Activated naive CD4-positive, alpha-beta T cell treated with anti-CD3 and anti-CD28 coated beads, Interleukin-2, amount 10 ng/mL, durations not matched to agents 7 days and 5 days (primary cell): ENCODE measurements around the gene DNMT3A.

Experiments
- CTCF ChIA-PET: fragments of 350-600 bp; sonication (Branson Sonifier 250); formaldehyde crosslinking; loops from one replicate; lab custom pipeline; 2021; ENCODE audit warnings: antibody characterized with exemption; lab: Charles Lee
- DNase-seq: peaks from one replicate; pipeline ENCODE4 v3.0.0-alpha.2; 2020
- H3K27ac Mint-ChIP-seq: one replicate; pipeline ENCODE4 v1.8.0; 2021; ENCODE audit warnings: mild to moderate bottlenecking, moderate library complexity, mixed read lengths
- H3K27me3 Mint-ChIP-seq: one replicate; pipeline ENCODE4 v1.8.0; 2021; ENCODE audit warnings: mild to moderate bottlenecking, mixed read lengths
- H3K36me3 Mint-ChIP-seq: one replicate; pipeline ENCODE4 v1.8.0; 2021; ENCODE audit warnings: mixed read lengths
- H3K4me1 Mint-ChIP-seq: one replicate; pipeline ENCODE4 v1.8.0; 2021; ENCODE audit warnings: mixed read lengths
- H3K4me3 Mint-ChIP-seq: one replicate; pipeline ENCODE4 v1.8.0; 2021; ENCODE audit warnings: mild to moderate bottlenecking, moderate library complexity, mixed read lengths
- H3K9me3 Mint-ChIP-seq: one replicate; pipeline ENCODE4 v1.8.0; 2021; ENCODE audit warnings: mixed read lengths

The DNMT3A gene

DNA sequence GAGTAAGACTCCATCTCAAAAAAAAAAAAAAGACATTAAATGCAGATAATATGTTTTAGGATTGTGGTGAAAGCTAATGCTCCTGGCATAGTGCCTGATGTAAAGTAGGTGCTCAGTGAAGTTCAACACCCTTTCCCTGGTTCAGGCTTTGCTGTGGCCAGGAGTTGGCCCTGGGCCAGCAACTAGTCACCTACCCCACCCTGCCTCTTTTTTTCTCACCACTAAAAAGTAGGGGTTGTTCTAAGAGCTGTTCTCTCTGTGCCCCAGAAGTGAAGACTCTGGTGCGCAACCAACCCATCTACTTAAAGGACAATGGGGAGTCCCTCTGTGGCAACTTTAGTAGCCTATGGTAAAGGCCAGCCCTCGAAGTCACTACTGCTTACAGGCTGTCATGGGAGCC lies 75.9 kb downstream of the DNMT3A start:
- no peak for DNase-seq
- Mint-ChIP-seq H3K27me3 (no peaks in the 10 kb centered on the region), H3K4me3 (no peak overlapping the region), H3K27ac (peak overlapping the region; percentile 58), H3K4me1 (peaks cover 16% of the 10 kb centered on the region), H3K36me3 (peaks cover 49% of the 10 kb centered on the region), H3K9me3 (no peaks in the 10 kb centered on the region)
- CTCF ChIA-PET: no interaction called here

DNA sequence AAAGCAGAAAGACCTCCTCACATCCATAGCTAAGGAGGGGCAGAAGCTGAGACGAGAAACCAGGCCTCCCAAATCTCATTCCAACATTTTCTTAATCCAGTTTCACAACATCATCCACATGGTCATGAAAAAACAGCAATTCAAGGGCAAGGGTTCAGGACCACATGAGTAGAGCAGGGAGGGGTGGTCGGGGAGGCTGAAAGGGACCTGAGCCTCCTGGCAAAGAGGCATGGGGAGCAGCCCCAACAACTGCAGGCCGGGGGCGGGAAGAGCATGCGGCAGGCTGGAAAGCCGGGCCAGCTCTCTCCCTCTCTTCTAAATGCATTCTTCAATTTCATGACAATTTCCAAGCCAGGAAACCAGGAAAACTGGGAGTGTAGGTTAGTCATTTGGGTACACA lies 76.7 kb downstream of the DNMT3A start:
- peaks cover 19% of the 10 kb centered on the region for H3K4me1 Mint-ChIP-seq
- H3K27ac Mint-ChIP-seq: no peak overlapping the region
- DNase-seq: no peak
- peaks cover 47% of the 10 kb centered on the region for H3K36me3 Mint-ChIP-seq
- H3K4me3 Mint-ChIP-seq: no peak overlapping the region
- H3K9me3 Mint-ChIP-seq: no peaks in the 10 kb centered on the region
- H3K27me3 Mint-ChIP-seq: no peaks in the 10 kb centered on the region
- CTCF ChIA-PET: no interaction called here

DNA sequence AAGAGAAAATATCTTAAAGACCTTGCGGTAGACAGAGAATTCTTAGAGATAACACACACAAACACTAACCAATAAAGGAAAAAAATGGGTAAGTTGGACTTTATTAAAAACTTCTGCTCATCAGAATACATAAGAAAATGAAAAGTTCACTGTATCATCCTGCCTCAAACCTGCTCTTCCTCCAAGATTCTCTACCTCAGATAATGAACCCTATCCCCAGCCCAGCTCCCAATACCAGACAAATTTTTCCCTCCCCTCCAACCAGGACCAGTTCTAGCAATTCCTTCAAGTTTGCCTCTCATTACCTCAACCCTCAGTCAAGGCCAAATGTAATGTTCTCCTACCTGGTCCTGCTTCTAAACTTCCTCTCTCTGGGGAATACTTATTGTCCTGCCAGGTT lies 79.4 kb downstream of the DNMT3A start:
- Mint-ChIP-seq H3K27ac (no peak overlapping the region), H3K36me3 (peaks cover 39% of the 10 kb centered on the region), H3K27me3 (no peaks in the 10 kb centered on the region), H3K4me3 (no peak overlapping the region), H3K9me3 (no peaks in the 10 kb centered on the region), H3K4me1 (peaks cover 19% of the 10 kb centered on the region)
- CTCF ChIA-PET: interaction anchor here (1.6 kb wide), 1 partner anchor 11 kb away, joined by 8 read pairs; no protein-coding TSS in a partner anchor
- no peak for DNase-seq

DNA sequence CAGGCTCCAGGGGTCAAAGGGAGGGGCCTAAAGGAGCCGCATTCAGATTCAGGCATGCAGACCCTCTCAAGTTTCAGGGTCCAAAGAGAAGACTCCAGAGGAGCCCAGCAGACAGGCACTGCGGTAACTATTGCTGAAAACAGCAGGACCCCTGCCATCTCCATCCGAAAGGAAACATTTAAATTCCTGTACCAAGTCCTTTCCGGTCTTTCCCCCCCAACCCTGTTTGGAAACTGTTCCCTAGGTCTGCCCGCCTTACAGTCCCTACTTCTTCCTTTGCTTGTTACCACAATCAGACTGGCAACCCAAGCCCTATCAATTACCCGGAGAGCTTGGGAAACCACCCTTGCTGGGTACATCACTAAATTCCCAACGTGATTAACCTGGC lies 82.0 kb downstream of the DNMT3A start:
- Mint-ChIP-seq H3K27ac (peak overlapping the region; percentile 24), H3K27me3 (no peaks in the 10 kb centered on the region), H3K9me3 (no peaks in the 10 kb centered on the region), H3K4me3 (no peak overlapping the region), H3K4me1 (peaks cover 8% of the 10 kb centered on the region), H3K36me3 (peaks cover 42% of the 10 kb centered on the region)
- CTCF ChIA-PET: interaction anchor here (1.2 kb wide), 1 partner anchor 17 kb away, joined by 3 read pairs; no protein-coding TSS in a partner anchor
- no peak for DNase-seq

DNA sequence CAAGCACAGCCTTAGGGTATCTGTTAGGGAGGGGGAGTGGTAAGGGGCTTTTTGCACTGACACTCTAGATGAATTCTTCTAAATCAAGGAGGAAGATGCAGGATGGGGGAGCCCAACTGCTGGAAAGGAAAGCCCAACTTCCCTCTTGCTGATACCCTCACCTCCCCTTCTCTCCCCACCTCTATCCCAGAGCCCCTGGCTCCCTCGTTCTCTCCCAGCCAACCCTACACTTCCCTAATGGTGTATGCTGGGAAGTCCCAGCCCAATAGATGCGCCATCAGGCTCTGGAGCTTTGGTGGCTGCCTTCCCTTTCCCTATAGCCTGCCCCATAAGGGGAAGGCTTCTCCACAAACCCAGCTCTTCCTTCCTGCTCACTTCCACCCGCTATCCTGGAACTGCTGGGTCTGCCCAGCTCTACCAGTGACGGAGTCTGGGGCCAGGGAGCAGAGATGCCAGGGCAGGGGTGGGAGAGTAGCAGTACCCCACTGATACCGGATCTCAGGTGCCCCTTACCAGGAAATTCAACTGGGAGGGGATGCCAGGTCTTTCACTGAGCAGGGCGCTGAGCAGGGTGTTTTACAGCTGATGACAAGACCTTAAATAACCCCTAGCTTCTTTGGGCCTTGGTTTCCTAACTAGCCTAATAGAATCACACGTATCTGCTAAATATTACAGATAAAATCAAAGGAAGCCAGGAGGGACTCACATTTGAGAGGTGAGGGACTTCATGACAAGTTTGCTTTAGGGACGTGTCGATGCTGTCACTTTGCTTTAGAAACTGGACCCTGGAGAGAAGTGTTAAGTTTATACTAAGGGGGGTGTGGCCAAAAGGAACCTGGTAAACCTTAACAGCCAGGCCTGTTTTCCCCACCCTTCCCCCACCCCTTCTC lies 82.6 kb downstream of the DNMT3A start:
- no peak for DNase-seq
- CTCF ChIA-PET: interaction anchor here (0.9 kb wide), 1 partner anchor 9 kb away, joined by 3 read pairs; no protein-coding TSS in a partner anchor
- Mint-ChIP-seq H3K36me3 (peaks cover 48% of the 10 kb centered on the region), H3K4me3 (no peak overlapping the region), H3K27ac (peak overlapping the region; percentile 52), H3K27me3 (no peaks in the 10 kb centered on the region), H3K9me3 (no peaks in the 10 kb centered on the region), H3K4me1 (peaks cover 8% of the 10 kb centered on the region)

DNA sequence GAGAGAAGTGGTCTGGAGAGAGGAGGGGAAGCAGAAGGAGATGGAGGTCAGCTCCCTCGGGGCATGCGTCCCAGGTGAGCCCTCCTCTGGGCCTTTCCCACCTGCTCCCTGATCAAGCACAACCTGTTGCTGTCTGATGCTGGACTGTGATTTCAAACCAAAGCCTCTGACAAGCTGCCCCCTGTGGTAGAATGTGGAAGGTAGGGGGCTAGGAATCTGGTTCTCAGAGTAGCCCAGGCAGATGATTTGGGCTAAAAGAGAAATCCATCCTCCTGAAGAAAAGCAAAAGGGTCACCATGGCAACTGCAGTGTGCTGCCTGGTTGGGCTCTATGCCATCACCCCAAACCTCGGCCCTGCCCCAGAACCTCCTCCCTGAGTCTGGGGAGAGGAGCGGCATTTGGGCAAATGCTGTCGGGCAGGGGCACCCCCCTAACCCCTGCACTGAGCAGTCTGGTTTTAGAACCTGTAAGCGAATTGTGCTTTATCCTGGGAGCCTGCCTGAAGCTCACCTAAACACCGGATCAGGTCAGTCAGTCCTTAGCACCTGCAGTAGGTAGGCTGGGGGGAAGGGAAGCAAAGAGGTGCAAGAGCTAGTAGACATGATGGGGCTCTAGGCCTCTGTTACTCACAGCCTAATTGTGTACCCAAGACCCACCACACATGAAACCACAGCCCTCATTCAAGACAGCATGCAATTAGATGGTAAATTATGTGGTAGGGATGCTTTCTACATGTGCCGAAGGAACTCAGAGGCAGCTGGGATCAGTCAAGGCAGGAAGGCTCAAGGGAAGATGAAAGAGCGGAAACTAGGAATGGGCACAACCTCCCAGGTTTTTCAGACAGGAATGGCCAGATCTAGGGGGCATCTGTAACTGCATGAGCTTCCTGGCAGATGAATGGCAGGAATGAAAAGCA lies 83.5 kb downstream of the DNMT3A start:
- H3K9me3 Mint-ChIP-seq: no peaks in the 10 kb centered on the region
- no peak overlapping the region for H3K4me3 Mint-ChIP-seq
- peak overlapping the region; percentile 52 for H3K27ac Mint-ChIP-seq
- H3K36me3 Mint-ChIP-seq: peaks cover 45% of the 10 kb centered on the region
- CTCF ChIA-PET: interaction anchor here (0.9 kb wide), 1 partner anchor 9 kb away, joined by 3 read pairs; no protein-coding TSS in a partner anchor
- H3K4me1 Mint-ChIP-seq: peaks cover 9% of the 10 kb centered on the region
- no peak for DNase-seq
- H3K27me3 Mint-ChIP-seq: no peaks in the 10 kb centered on the region

DNA sequence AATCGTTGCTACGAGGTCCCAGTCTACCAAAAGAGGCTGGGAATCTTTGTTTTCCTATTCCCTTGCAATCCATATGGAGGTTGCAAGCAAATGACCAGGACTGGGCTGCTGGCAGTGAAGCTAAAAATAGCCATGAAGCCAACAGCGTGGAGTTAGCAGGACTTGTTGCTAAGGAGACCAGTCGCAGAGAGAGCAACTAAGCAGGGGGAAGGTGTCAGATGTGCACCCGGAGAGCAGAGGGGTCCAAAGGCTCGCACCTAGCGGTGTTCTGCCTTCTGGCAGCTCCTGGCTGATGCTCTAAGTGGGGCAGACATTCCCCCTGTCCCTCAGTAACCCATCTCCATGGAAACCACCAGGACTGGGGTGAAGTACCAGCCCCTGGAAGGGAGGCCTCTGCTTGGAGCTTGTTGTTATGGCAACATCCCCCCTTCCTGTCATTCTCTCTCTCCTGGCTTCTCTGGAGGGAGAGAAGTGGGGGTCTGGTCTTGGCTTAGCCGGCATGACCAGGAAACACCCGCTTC lies 84.6 kb downstream of the DNMT3A start:
- Mint-ChIP-seq H3K27ac (peak overlapping the region; percentile 30), H3K4me1 (peaks cover 16% of the 10 kb centered on the region), H3K9me3 (no peaks in the 10 kb centered on the region), H3K36me3 (peaks cover 41% of the 10 kb centered on the region), H3K27me3 (no peaks in the 10 kb centered on the region), H3K4me3 (no peak overlapping the region)
- CTCF ChIA-PET: no interaction called here
- DNase-seq: no peak

DNA sequence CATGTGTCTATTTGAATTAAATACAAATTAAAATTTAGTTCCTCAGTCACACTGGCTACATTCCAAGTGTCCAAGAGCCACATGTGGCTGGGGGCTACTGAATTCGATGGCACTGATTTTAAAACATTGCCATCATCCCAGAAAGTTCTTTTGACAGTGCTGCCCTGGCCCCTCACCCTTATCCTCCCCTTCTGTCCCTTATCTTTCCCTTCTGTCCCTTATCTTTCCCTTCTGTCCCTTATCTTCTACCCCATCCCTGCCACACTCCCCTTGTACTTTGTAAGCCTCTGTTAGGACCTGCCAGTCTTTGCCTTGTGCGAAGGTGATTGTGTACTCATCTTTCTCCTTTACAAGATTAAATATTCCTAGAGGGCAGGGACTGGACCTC lies 85.2 kb downstream of the DNMT3A start:
- CTCF ChIA-PET: no interaction called here
- Mint-ChIP-seq H3K4me3 (no peak overlapping the region), H3K36me3 (peaks cover 38% of the 10 kb centered on the region), H3K27ac (no peak overlapping the region), H3K27me3 (no peaks in the 10 kb centered on the region), H3K4me1 (peaks cover 16% of the 10 kb centered on the region), H3K9me3 (no peaks in the 10 kb centered on the region)
- DNase-seq: no peak

DNA sequence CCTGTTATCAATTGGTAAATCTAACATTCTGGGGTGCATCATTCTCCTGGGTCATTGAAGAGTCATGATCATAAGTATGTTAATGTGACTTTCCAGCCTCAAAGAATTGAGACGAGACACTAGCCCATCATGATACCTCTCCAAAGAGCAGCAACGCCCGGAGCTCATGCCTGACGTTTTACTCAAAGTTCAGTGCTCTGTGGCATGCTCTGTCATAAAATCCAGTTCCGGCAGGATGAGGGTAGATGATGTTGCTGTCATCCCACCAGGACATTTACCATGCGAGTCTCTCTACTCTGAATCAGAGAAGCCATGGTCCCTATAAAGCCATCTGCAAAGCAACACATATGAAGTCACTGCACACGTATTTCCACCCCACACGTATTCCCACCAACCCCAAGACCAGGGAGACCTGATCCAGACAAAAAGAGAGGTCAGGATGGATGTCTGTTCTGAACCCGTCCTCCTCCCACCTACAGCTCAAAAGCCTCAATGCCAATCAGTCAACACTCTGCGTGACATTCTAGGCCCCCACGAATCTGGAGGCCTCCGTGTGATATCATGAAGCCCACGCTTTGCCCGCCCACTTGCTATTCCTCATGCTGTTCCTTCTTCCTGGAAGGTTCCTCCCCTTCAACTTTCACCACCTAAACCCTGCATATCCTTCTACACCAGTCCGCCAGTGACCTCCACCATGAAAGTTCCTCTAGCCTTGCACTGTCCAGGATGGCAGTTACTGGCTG lies 85.8 kb downstream of the DNMT3A start:
- CTCF ChIA-PET: no interaction called here
- no peak for DNase-seq
- peaks cover 20% of the 10 kb centered on the region for H3K4me1 Mint-ChIP-seq
- no peak overlapping the region for H3K4me3 Mint-ChIP-seq
- no peaks in the 10 kb centered on the region for H3K9me3 Mint-ChIP-seq
- H3K27ac Mint-ChIP-seq: peak overlapping the region; percentile 57
- H3K27me3 Mint-ChIP-seq: no peaks in the 10 kb centered on the region
- peaks cover 38% of the 10 kb centered on the region for H3K36me3 Mint-ChIP-seq

DNA sequence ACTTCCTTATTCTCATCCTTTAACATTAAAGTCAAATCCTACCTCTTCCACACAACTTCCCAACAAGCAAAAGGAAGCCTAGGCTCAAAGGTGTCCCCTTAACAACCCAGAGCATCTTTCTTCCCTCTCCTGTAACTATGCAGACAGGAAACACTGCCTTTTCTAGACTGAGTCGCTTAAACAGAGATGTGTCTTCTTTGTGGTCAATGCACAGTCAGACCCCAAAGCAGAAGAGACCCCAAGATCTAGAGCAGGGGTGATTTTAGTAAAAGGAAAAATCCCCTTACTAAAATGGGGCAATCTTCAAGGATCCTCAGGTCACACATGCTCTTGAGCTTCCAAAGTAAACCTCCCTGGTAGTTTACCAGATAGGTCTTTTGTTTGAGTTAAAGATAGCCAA lies 86.8 kb downstream of the DNMT3A start:
- no peak for DNase-seq
- no peaks in the 10 kb centered on the region for H3K9me3 Mint-ChIP-seq
- peaks cover 26% of the 10 kb centered on the region for H3K4me1 Mint-ChIP-seq
- CTCF ChIA-PET: no interaction called here
- peaks cover 37% of the 10 kb centered on the region for H3K36me3 Mint-ChIP-seq
- H3K27ac Mint-ChIP-seq: no peak overlapping the region
- no peak overlapping the region for H3K4me3 Mint-ChIP-seq
- no peaks in the 10 kb centered on the region for H3K27me3 Mint-ChIP-seq

DNA sequence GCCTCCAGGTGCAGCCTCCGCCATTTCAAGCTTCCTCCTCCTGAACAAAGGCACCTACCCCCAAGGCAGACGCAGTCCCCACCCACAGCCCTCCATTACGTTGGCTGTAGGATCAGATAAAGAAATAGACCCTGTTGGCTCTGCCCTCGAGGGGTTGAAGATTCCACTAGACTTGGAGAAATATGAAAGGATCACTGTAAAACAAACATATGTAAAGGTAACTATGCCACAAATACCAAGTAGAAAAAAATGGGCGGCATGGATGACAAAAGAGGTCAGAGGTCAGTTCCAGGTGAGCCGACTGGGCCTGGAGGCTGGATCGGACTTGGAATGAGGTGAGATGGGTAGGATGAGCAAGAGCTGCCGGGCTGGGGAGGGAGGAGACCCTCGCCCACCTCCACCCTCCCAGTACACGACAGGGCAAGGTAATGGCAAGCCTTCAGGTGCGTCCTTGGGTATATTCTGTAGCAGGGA lies 88.5 kb downstream of the DNMT3A start:
- DNase-seq: no peak
- CTCF ChIA-PET: no interaction called here

DNA sequence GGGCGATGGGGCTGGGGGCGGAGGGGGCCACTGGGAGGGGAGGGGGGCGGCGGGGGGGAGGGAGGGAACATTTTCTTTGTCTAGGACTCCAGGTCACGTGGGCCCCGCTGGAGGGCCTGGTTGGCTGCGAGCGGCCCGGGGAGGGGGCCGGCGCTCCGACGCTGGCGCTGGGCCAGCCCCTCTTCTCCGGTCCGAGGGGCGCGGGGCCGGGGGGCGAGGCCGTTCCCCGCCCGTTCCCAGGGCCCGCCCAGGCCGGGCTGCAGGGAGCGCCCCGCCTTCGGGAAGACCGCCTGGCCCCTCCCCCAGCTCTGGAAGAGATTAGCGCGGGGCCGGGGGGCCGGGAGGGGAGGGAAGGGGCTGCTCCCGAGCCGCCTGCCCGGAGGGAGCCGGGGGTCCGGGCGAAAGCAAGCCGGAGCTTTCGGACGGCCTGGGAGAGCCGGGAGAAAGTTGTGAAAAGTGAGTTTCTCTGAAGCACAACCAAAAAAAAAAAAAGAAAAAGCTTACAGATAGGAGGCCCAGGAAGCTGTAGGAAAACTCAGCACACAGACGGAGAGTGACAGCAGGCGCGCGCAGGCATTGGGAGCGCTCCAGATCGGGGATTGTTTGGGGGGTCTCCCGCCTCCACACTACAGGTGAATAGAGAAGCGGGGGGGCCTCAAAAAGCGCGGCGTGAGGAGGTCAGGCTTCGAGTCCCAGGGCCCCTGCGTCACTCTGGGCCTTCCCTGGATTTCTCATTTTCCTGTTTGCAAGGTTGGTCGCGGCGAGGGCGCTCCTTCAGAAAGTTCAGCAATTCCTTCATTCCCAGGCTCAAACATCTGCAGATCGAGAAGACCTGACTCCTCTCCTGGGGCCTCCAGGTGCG lies 89.2 kb downstream of the DNMT3A start:
- H3K9me3 Mint-ChIP-seq: no peaks in the 10 kb centered on the region
- DNase-seq: peak; percentile 81
- CTCF ChIA-PET: interaction anchor here (0.6 to 1.6 kb wide), 3 partner anchors 23 to 110 kb away, joined by 3 read pairs; no protein-coding TSS in a partner anchor
- peaks cover 45% of the 10 kb centered on the region for H3K36me3 Mint-ChIP-seq
- peak overlapping the region; percentile 76 for H3K4me3 Mint-ChIP-seq
- peaks cover 32% of the 10 kb centered on the region for H3K4me1 Mint-ChIP-seq
- peak overlapping the region; percentile 64 for H3K27ac Mint-ChIP-seq
- no peaks in the 10 kb centered on the region for H3K27me3 Mint-ChIP-seq

More for the DNA sequence above, 88.5 kb downstream of the DNMT3A start:
- peak overlapping the region; percentile 53 for H3K27ac Mint-ChIP-seq
- H3K4me3 Mint-ChIP-seq: peak overlapping the region; percentile 58
- peaks cover 42% of the 10 kb centered on the region for H3K36me3 Mint-ChIP-seq
- H3K27me3 Mint-ChIP-seq: no peaks in the 10 kb centered on the region
- peaks cover 32% of the 10 kb centered on the region for H3K4me1 Mint-ChIP-seq
- H3K9me3 Mint-ChIP-seq: no peaks in the 10 kb centered on the region
